ENCODE measurements around the gene ADAM33. TPM values are rescaled to one million over a fixed set of nuclear protein-coding genes. Genes with fewer than 3 reads are reported as not detected.

The ADAM33 gene
- polyA plus RNA-seq, 4 donors, result 6.5 to 10.5 (median 8.8) TPM

DNA sequence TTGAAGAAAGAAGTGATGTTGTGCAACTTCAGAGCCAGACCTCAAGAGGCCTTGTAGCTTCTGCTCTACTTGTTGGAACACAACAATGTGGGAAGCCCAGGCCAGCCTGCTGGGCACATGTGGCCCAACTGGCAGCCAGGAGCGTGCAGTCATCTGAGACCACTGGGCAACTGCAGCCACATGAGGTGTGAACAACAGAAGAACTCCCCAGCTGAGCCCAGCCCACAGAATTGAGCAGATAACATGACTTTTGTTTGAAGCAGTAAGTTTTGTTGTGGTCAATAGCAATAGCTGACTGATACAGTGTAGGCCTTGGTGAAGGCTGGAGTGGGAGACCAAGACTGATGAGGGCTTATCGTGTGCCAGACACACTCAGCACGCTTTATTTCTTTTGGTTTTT is 8.6 kb upstream of the ADAM33 start:
- DNase-seq (ENCODE audit: low read depth in 4 of 4, low spot score in 3 of 4), result no peak

DNA sequence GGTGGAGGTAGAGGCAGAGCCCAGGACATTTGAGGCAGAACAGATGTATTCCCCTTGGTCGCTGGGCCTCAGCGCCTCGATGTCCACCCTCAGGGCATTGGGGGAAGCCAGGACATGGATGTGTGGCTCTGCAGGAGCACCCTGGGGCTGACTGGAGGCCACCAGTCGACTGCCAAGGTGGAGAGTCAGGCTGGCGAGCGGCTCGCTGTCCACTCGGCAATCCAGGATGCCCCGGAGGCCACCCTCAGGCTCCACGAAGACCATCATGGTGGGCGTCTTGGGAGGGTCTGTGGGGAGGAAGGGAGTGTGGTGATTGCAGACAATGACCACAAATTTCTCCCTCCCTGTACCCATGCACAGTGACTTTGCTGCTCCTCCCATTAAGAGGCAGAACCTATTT is 8.2 kb upstream of the ADAM33 start:
- no peak for DNase-seq (ENCODE audit: low read depth in 4 of 4, low spot score in 3 of 4)

GRCh38 chr20:3687655-3688054 is 5.8 kb upstream of the ADAM33 start:
- DNase-seq (ENCODE audit: low read depth in 4 of 4, low spot score in 3 of 4), result no peak

DNA sequence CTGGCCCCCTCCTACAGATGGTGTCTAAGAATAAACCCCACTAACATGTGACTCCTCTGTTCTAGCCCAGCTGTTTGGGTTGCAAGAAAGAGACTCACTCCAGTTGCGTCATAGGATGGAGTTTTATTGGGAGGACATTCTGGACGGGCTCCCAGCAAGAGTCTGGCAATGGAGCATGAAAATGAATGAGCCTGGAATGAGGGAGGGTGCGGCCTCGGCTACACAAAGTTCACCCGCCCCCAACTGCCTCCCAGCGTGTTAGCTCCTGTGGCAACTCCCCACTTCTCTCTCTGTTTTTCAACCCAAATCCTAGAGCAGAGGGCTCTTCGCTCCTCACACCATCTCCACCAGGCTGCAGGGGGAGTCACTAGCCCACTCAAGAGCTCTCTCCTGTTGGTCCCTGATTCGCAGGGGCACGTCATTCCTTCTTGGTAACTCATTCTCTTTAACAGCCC is 5.1 kb upstream of the ADAM33 start:
- DNase-seq (ENCODE audit: low read depth in 4 of 4, low spot score in 3 of 4), result peak; percentile 64 to 79 (median 75)

DNA sequence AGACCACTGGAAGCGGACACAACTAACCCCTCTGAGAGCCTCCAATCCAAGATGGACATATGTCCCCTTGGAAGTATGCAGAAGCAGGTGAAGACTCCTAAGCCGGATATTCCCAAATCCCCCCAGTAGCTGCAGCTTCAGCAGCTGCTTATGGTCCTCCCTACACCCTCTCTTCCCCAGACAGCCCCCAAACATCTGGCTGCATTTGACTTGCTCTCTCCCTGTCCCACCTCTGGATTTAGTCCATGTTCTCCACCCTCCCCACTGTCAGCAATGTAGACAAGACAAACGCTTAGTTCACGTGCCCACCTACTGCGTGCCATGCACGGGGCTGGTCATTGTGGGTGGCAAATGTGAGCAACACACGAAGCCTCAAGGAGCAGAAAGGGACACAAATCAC is 4.6 kb upstream of the ADAM33 start:
- DNase-seq (ENCODE audit: low read depth in 4 of 4, low spot score in 3 of 4), result no peak

- DNase-seq (ENCODE audit: low read depth in 4 of 4, low spot score in 3 of 4), result no peak
These were observed 3.5 kb upstream of the ADAM33 start for GRCh38 chr20:3685341-3685740.

- no peak for DNase-seq (ENCODE audit: low read depth in 4 of 4, low spot score in 3 of 4)
These were observed 369 bp downstream of the ADAM33 start for GRCh38 chr20:3681352-3681930.

GRCh38 chr20:3680701-3681351 is 984 bp downstream of the ADAM33 start:
- DNase-seq (ENCODE audit: low read depth in 4 of 4, low spot score in 3 of 4), result no peak

- no peak for DNase-seq (ENCODE audit: low read depth in 4 of 4, low spot score in 3 of 4)
These were observed 1.8 kb downstream of the ADAM33 start for GRCh38 chr20:3679749-3680700.

- DNase-seq (ENCODE audit: low read depth in 4 of 4, low spot score in 3 of 4), result no peak
These were observed 2.7 kb downstream of the ADAM33 start for GRCh38 chr20:3678856-3679720.

DNA sequence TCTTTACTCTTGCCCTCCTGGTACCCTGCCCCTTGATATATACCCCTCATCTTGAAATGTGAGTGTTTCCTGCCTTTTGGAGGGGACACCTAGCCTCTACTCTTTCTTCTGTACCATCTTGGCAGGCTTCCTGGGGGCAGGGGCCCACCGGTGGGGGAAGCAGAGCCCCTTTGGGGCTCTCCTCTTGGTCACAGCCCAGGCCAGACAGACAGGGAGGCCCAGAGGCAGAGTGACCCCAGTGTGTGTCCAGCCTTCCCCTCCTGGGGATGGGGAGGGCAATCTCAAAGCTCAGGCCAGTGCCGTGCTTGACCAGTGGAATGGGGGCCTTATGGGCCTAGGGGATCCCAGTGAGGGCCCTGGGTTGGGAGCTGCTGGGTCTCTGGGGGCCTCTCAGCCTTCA is 3.6 kb downstream of the ADAM33 start:
- DNase-seq (ENCODE audit: low read depth in 4 of 4, low spot score in 3 of 4), result no peak

GRCh38 chr20:3677733-3678132 is 4.1 kb downstream of the ADAM33 start:
- no peak for DNase-seq (ENCODE audit: low read depth in 4 of 4, low spot score in 3 of 4)

DNA sequence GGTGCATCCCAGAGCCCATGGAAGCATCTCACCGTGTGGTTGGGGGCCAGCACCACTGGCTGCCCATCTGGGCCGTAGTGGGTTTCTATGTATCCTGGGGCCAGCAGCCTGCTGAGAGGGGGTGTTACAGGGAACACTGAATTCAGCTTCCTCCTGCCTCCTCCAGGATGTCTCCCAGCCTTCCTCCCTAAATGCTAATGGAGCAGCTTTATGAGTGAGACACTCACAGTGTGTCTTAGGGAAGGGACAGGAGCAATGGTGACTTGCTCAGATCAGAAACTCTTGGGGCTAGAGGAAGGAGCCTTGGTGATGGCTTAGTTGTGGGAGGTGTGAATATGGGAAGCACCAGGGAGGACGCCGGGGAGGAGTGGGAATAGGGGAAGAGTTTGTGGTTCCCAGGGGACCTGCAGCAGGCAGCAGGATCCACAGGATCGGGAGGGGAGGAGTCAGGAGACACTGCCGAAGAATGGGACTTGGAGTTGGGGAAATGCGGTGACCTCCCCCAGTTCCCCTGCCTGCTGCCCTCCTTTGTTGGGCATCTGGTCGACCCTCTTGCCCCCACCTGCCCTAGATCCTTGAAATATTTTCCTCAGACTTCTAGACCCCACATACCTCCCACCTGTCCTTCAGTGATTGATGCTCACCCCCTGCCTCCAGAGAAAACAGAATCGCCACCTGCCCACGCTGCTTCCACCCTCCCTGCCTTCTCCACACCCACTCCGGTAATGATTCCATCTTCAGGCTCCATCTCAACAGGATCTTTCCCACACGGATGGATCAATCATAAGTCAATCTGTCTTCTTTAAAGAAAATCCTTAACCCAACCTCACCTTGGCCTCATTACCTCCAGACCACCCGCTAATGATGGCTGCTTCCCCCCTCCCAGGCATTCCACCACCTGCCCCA is 6.6 kb downstream of the ADAM33 start:
- DNase-seq (ENCODE audit: low read depth in 4 of 4, low spot score in 3 of 4), result no peak

GRCh38 chr20:3674447-3674846 is 7.4 kb downstream of the ADAM33 start:
- DNase-seq (ENCODE audit: low read depth in 4 of 4, low spot score in 3 of 4), result no peak

- DNase-seq (ENCODE audit: low read depth in 4 of 4, low spot score in 3 of 4), result no peak
These were observed 8.4 kb downstream of the ADAM33 start for GRCh38 chr20:3673221-3674070.

DNA sequence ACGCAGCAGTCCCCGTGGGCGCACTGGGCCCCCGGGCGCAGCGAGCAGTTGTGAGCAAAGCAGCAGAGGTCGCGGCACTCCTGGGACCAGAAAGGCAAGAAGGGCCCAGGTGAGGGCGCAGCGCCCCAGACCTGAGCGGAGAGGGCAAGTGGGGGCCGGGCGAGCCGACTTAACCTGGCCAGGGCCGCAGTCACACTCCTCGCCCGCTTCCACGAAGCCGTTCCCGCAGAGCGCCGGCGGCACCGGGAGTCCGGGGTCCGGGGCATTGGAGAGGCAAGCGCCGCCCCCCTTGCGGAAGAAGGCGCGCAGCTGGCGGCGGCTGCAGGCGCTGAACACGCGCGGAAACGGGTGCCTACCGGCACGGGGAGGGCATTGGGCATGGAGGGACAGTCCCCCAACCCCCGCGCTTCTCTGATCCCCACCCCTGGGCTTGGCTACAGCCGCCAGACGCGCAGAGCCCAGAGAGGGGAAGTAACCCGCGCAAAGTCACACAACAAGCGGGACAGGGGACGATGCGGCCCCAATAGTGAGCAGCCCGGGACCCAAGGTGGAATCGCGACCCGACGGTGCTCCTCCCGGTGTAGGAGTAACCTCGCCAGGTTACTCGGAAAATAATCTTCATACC is 9.2 kb downstream of the ADAM33 start:
- no peak for DNase-seq (ENCODE audit: low read depth in 4 of 4, low spot score in 3 of 4)

DNA sequence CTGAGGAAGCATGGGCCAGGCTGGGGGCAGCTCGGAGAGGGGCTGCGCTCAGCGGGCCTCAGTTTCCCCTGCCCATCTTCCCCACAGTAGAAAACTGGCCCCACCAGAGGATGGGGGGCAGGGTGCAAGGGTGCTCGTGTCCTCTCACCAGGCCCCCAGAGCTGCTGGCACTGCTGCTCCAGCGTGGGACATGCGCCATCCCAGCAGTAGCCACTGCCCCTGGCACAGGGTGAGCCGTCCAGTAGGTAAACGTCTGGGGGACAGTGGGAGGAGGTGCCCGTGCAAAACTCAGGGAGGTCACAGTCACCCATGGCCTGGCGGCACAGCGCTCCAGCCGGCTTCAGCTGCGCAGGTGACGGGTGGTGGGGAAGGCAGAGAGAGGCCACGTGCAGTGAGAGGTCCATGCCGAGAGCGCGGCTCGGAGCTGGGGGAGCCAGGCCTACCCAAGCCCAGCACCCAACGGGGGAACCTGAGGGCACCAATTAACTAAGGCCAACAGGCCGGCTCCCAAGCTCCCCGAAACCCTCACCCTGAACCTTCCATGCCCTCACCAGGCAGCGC is 9.7 kb downstream of the ADAM33 start:
- DNase-seq (ENCODE audit: low read depth in 4 of 4, low spot score in 3 of 4), result no peak

GRCh38 chr20:3670945-3671344 is 10.9 kb downstream of the ADAM33 start:
- DNase-seq (ENCODE audit: low read depth in 4 of 4, low spot score in 3 of 4), result no peak

Measured in right renal pelvis (tissue), 4 donors.